Measurements from ENCODE around the gene ZNF618.

The ZNF618 gene

DNA sequence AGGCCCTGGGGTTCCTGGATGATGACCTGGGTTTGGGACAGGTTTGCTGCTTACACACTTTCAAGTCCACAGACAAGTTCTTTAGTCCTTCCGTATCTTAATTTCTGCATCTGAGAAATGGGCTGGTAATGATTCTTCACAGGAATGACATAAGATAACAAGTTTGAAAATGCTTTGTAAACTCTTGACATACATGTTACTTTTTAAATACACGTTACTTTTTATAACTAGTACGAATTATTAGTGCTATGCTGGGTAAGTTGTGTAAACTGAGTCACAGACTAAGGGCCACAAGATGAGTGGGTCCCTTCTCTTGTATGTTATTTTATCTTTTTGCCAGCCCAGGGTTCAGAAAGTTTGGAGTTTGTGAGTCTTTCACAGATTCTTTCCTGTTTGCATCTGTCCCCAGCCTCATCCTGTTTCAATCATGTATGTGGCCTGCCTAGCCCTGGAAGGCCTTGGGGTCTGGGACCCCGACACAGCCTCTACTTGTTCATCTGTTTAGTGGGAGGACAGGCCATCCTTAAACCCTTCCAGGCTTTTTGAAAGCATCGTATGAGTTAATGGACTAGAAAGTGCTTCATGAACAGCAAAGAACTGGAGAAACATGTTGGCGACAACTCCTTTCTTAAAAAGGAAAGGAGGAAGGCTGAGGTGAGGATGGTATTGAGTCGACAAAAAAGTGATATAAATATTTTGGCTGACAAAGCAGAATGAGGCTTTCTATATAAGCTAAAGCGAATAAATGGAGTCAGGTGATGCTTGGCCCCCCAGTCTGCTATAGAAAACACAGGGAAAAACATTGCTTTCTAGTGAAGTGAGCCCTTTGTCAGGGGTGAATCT is 9.3 kb downstream of the ZNF618 start:
- DNase-seq, result no peak

DNA sequence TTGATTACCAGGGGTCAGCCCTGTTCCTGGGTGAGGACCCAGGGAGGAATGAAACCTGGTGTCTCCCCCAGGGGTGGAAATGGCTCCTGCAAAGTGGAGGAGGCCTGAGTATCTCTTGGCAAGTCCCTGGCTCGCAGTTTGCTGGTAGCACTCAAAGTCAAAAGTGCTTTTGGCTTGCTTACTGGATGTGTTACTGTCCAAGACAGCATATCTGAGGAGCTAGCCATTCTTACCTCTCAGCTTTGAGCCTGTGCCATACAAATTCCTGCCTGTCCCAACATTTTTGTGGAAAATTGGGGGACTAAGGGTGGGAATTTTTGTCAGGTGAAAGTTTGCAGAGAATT is 9.9 kb downstream of the ZNF618 start:
- DNase-seq, result no peak

DNA sequence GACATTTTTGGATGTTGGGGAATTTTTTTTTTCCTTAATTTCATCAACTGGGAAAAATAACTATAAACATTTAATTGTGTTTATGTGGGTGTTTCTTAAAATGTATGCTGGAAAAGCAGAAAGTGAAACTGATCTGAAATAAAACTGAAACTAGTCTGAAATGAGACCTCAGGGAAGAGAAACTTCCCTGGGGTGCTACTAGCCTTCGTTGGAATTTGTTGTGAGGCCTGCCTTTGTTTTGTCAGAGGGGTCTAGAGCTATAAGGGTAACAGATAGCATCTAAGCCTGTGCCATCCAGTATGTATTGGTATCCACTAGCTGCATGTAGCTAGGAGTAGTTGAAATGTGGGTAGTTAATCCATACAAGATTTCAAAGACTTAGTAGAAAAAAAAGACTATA is 10.4 kb downstream of the ZNF618 start:
- DNase-seq, result no peak

DNA sequence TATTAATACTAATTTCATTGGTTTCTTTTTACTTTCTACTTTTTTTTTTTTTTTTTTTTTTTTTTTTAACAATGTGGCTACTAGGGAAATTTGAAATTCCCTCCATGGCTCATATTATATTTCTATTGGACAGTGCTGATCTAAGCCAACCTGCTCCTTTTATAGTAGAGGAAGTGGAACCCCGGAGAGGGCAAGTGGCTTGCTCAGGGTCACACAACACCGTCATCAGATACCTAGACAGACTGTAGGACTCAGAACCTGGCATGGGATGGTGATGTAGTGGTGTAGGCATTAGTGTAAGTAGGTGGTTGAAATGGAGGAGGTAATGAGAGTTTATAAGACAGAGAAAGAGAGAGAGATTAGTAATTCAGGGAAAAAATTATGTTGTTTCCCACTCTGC is 10.8 kb downstream of the ZNF618 start:
- DNase-seq, result no peak

DNA sequence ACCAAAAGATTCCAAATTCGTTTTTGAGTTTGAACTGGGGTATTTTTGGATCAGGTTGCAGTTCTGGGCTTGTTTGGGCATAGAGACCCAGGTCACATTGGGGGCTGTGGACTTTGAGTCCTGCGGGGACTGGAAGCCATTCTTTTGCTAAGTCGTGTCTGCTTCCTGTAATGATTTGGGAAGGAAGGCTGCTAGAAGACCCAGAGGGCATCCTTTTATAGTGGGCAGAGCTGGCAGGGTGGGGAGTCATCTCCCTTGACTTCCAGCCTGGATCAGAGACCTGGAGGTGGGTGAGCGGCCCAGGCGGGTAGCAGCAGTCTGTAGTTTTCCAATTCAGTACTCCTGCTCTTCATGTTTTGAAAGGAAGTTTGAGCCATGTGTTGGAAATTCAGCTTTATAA is 11.3 kb downstream of the ZNF618 start:
- DNase-seq, result no peak

DNA sequence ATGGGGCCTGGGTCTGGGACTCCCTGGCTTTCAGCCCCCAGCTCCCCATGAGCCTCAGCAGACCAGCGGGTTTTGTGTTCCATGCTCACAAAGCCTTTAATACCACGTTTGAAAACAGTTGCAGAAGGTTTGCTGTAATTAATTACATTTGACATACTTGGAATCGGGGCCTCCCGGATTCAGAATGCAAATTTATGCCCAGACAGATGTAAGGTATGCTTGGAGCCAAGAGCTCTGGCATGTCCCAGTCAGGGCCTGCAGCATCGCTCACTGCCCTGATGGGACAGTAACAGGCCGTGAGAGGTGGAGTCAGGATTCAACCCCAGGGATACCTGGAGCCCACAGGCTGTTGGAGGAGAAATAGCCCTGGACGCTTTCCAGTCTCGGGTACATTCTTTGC is 12.2 kb downstream of the ZNF618 start:
- no peak for DNase-seq

DNA sequence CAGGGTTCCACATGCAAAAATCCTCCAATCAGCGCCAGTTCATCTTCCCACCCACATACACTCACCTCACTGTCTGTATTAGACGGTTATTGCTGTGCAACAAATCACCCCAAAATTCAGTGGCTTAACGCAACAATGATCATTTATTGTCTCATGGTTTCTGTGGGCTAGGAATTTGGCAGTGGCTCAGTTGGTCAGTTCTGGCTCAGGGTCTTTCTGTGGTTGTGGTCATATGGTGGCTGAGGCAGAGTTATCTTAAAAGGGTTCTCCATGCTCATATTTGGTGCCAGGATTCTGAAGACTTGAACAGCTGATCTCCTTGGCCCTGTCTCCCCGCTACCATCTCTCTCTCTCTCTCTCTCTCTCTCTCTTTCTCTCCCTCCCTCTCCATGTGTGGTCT is 12.9 kb downstream of the ZNF618 start:
- no peak for DNase-seq

DNA sequence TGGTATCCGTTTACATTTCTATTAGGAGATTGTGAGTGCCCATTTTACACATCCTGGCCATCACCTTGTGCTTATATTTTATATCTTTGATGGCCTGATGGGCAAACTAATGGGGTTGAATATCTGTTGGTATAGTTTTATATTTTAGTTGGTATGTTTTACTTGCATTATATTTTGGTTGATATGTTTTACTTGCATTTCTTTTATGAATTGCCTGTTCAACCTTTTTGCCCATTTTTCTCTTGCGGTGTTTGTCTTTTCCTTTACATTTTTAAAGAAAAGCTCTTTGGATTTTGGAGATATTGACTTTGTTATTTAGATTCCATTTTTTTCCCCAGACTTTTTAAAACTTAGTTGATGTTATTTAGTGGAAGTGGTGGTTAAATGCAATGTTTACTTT is 14.6 kb downstream of the ZNF618 start:
- DNase-seq, result no peak

DNA sequence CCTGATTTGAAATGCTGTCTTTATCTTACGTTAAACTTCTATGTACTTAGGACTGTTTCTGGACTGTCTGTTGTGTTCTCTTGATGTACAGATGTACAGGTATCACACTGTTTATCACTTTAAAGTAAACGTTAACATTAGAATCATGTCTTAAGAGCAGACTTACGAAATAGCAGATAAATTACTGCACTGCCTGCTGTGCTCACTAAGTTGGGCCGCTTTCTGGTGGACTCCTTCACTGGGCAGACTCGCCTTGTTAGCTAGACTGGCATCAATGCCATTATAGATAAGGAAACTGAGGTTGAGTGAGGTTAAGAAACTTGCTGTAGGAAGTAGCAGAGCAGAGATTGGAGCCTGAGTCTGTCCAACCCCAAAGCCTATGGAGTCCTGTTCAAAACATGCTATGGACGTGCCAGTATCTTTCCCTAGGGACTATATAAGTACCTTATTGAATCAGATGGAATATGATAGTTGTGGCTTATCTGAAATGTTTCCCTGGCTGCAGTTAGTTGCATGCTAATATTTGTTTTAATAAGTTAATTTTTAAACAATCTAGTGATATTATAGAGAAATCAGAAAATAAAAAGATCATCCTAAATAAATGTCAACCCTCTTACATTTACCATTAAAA is 16.9 kb downstream of the ZNF618 start:
- no peak for DNase-seq

DNA sequence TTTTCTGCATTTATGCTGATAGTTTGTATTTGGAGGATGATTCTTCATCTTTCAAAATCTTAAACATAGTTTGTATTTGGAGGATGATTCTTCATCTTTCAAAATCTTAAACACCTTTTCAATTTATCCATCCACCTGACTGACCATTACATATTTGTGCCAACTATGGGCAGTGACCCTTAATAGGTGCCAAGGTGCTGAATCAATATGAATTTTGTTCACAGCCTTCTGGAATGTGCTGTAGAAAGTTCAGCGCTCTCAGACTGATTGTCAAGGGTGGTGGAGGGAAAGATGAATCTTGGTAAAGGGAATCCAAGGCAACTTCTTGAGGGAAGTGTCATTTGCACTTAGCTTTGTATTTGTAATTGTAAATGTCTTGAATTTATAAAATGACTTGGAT is 18.1 kb downstream of the ZNF618 start:
- no peak for DNase-seq

DNA sequence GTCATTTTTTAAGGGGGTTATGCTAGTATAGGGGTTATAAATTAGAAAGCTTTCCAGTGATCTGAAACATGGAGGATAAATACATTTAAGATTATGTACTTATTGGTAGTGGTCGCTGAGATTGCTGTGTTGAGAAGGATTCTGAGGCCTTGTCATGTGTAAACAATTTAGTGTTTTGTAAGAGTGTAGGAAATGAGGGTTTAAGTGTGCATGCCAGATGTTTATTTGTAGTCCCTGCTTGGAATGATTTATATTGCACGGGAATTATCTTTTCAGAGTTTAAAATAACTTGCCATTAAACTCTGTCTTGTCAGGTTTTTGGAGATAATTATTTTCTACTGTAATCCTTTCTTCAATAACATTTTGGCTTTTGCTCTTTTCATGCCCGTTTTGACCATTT is 19.4 kb downstream of the ZNF618 start:
- DNase-seq, result no peak

DNA sequence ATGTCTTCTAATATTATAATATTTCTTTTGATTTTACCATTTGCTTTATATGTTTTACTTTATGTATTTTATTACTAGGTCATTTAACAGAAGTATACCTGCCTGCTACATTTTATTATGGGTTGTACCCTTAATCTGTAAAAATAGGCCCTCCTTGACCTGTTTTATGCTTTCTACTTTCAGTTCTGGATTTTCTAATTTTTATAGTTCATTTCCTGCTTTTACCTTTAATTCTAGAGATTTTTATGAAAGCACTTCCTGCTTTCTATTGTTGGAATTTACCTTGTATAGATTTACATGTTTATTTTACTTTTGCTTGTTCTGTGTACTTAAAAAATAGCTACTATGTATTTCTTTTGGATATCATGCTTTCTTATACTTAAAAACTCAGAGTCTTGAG is 20.6 kb downstream of the ZNF618 start:
- no peak for DNase-seq

DNA sequence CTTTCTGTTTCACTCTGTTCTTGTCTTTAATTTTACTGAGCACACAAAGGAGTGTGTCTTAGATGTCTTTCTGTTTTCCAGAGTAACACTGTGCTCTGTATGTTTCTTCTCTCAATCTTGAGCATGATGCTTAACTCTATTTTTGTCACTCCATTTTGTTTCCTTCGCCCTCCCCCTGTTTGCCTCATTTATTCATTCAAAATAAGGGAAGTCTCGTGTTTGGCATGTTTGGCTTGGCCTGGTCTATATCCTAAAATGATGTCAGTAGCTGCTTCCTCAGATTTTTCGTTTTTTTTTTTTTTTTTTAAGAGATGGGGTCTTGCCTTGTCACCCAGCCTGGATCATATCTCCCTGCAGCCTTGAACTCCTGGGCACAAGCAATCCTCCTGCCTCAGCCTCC is 22.0 kb downstream of the ZNF618 start:
- no peak for DNase-seq

DNA sequence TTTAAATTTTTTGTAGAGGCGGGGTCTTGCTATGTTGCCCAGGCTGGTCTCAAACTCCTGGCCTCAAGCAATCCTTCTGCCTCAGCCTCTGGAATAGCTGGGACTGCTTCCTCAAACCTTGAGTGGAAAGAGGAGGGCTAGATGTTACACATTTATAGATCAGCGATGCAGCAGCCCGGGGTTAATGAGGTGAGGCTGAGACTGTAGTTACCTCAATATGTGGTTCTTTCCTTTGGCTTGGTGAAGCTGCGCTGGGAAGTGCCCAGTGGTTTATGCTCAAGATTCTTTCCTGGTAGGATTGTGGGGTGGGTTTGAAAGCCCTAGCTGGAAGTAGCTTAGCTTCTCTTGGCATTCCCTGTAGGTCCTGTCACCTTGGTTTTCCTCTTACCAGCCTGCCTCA is 22.5 kb downstream of the ZNF618 start:
- no peak for DNase-seq

DNA sequence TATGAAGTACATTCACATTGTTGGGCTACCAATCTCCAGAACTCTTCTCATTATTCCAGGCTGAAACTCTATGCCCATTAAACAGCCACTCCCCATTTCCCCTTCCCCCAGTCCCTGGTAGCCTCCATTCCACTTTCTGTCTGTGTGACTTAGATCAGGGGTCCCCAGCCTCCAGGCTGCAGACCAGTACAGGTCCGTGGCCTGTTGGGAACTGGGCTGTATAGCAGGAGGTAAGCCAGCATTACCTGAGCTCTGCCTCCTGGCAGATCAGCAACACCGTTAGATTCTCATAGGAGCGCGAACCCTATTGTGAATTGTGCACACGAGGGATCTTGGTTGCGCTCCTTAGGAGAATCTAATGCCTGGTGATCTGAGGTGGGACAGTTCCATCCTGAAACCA is 23.1 kb downstream of the ZNF618 start:
- no peak for DNase-seq

DNA sequence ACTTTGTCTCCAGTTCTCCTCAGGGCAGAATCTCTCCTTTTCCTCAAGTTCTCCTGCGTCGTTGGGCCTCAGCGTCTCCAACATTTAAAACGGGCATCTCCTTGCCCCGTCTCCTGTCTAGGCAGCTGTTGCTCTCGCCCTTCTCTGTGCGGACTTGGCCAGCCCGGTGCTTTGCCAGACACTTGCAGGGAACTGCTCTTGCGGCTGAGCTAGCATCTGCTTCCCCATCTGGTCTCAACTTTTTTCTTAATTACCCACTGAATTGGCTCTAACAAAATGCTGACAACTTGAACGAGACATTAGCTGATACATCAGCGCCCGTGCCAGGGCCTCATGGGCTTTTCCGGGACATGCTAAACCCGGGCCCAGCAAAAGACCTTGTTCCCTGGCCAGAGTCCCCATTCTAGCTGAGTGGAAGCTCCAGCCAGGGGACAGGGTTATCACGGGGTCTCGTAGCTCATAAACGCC is 25.1 kb downstream of the ZNF618 start:
- no peak for DNase-seq

DNA sequence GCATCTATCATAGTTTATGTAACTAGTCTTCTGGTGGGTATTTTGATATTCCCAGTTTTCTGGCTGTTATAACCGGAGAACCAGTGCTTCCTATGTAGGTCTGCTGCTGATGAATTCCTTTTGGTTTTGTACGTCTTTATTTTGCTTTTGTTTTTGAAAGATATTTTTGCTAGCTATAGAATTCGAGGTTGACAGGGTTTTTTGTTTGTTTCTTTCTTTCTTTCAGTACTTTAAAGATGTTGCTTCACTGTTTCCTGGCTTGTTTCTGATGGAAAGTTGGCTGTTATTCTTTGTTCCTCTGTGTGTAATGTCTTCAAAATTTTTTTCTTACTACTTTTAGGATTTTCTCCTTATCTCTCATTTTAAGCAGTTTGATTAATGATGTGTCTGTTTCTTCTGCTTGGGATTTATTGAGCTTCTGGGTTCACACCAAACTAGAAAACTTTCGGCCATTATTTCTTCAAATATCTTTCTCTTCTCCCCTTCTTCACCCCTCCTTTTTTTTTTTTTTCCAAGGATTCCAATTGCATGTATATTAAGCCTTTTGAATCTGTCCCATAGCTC is 27.5 kb downstream of the ZNF618 start:
- no peak for DNase-seq

DNA sequence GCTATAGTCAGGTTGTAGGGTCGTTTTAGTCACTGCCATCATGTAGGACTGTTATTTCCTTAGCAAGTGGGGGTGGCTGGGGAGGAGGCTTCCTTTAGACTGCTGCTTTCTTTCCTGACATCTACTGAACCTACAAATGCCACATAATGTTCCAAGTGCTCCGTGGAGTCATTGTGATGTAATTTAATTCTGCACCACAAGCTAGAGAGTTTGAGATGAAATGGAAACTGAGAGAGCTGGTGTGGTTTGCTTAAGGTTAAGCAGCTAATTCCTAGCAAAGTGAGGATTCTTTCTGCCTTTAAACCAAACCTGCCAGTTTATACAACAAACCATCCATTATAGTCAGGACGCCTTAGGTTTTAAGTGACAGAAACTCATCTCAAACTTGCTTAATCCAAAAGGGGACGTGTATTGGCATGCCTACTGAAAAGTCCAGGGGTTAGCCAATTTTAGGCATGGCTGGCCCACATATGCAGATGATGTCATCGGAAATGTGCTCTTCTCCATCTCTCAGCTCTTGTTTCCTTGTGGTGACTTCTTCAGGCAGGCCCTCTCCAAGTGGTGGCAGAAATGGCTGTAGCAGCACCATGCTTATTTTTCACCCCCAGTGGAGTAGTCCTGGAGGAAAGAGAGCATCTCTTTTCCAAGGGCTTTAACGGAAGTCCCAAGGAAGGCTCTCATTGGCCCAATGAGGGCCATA is 30.5 kb downstream of the ZNF618 start:
- no peak for DNase-seq

DNA sequence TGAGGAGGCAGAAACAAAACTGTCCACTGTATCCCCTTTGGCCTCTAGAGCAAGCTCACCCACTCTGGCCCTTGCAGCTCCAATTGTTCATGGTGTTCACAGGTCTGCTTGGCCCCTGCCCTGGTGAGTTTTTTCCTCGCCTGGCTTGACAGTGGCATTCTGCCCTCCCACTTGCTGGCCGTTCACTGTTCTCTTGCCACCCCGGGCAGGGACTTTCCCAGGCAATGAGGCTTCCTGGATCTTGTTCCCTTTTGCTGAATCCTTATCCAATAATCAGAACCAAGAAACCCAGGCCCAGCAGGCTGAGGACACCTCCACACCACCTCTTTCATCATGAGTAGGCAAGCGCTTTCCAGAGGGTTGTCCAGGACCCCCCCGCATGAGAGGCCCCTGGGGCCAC is 31.2 kb downstream of the ZNF618 start:
- DNase-seq, result no peak

DNA sequence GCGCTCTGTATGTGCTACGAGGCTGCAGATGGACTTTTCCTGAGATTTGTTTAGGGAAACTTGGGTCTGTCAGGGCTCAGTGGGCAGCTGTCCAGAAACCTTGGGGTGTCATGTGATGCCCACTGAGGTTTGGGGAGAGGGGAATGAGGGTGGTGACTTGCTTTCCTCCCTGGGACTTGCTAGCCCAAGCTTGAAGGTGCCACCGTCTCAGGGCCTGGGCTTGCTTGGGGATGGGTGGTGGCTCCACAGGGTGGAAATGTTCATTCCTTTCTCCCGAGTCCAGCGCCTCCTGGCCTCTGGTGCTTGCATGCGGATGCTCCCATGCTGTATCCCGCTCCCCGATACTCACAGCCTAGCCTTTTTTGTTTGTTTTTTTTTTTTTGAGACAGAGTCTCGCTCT is 33.3 kb downstream of the ZNF618 start:
- no peak for DNase-seq

DNA sequence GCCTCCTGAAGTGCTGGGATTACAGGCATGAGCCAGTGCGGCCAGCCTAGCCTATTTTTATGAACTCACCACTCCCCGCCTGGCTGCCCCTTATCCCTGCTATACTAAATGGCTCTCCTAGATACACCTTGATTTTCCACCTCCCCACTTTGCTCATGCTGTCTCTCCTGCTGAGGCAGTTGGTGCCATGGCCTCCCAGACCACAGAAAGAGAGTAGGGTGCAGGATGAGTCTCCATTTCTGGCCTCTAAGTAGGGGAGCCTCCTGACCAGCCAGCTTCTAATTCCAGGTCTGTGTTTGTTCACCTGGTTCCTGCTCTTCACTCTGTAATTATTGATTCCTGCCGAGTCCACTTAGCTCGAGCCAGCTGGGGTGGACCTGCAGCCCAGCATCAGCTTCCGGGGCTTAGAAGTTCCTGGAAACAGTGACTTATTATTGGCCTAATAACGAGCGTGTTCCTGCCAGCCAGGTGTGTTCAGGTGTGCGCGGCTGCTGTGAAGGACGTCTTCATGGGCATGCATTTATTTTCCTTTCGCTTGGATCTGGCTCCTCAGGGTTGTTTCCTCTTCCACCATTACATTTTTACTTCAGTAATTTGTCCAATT is 34.0 kb downstream of the ZNF618 start:
- DNase-seq, result peak; percentile 89

DNA sequence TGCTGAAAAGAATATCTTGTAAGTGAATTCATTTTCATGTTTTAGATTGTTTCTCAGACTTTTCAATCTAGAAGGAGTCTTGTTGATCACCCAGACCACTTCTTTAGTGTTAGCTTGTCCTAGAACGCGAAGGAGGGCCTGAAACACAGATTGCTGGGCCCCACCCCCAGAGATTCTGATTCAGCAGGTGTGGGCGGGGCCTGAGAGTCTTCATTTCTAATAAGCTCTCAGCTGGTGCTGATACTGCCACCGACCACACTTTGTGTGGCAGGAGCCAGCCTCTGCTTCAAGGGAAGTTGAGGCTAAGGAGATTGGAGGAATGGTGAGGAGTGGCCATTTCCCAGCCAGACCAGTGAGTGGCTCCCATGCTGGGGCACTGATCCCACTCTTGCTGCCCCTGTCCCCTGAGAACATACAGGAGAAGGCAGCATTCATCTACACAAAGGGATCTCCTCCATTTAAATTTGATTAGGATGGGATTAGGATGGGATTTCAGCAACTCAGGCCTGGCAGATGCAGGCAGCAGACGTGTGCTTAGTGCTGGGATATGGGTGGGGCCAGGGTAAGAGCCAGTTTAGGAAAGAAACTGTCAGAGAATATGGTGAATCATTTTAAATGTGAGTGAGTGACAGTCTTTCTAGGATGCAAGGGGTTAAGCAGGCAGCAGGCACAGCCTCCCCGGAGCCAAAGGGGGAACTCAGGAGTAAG is 35.9 kb downstream of the ZNF618 start:
- DNase-seq, result no peak

DNA sequence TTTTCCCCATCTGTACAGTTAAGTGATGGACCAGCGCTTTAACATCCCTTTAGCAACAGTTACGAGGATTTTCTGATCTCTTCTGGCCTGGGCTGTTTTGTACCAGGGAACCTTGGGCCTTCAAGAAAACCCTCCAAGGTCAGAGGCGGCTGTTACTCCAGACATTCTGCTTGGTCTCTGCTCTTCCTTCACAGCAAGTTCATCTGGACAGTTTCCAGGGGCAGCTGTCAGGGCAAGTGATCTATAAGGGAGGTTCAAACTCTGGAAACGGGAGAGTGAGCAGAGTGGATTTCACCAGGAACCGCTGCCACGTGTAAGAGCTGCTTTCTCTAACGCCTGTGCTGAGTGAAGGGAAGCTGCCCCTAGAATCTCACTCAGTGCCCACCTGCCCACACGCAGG is 36.7 kb downstream of the ZNF618 start:
- DNase-seq, result no peak

Data from NCI-H2029 treated with DMSO at 0.1 percent for 48 hours (cell line).